ENCODE measurements around the gene DAPK1.

The DAPK1 gene

GRCh38 chr9:87570000-87570908 lies 72.6 kb downstream of the DAPK1 start:
- no peak for FAIRE-seq

GRCh38 chr9:87572719-87573118 lies 75.1 kb downstream of the DAPK1 start:
- no peak for FAIRE-seq

- FAIRE-seq = no peak
Observed at GRCh38 chr9:87573841-87574342, 76.2 kb downstream of the DAPK1 start.

GRCh38 chr9:87577746-87578145 lies 80.1 kb downstream of the DAPK1 start:
- no peak for FAIRE-seq

- FAIRE-seq = no peak
Observed at GRCh38 chr9:87578625-87579024, 81.0 kb downstream of the DAPK1 start.

GRCh38 chr9:87579781-87580541 lies 82.3 kb downstream of the DAPK1 start:
- no peak for FAIRE-seq

GRCh38 chr9:87580941-87581438 lies 83.3 kb downstream of the DAPK1 start:
- FAIRE-seq = no peak

- no peak for FAIRE-seq
Observed at GRCh38 chr9:87581513-87581912, 83.8 kb downstream of the DAPK1 start.

GRCh38 chr9:87581949-87582637 lies 84.4 kb downstream of the DAPK1 start:
- FAIRE-seq = no peak

- no peak for FAIRE-seq
Observed at GRCh38 chr9:87584326-87584725, 86.7 kb downstream of the DAPK1 start.

GRCh38 chr9:87585123-87585855 lies 87.6 kb downstream of the DAPK1 start:
- FAIRE-seq = no peak

- FAIRE-seq = no peak
Observed at GRCh38 chr9:87586731-87587355, 89.2 kb downstream of the DAPK1 start.

- no peak for FAIRE-seq
Observed at GRCh38 chr9:87587356-87587745, 89.7 kb downstream of the DAPK1 start.

GRCh38 chr9:87587864-87588263 lies 90.2 kb downstream of the DAPK1 start:
- FAIRE-seq = no peak

- FAIRE-seq = no peak
Observed at GRCh38 chr9:87588339-87588738, 90.7 kb downstream of the DAPK1 start.

GRCh38 chr9:87590996-87591395 lies 93.3 kb downstream of the DAPK1 start:
- FAIRE-seq = no peak

- FAIRE-seq = no peak
Observed at GRCh38 chr9:87592554-87593358, 95.1 kb downstream of the DAPK1 start.

- FAIRE-seq = no peak
Observed at GRCh38 chr9:87593359-87593980, 95.8 kb downstream of the DAPK1 start.

- FAIRE-seq = no peak
Observed at GRCh38 chr9:87594194-87594593, 96.5 kb downstream of the DAPK1 start.

GRCh38 chr9:87594662-87595061 lies 97.0 kb downstream of the DAPK1 start:
- no peak for FAIRE-seq

All from G401.6 (cell line).